Heart right ventricle (tissue), 16 donors: ENCODE results near the gene GNE. TPM values are rescaled to one million over a fixed set of nuclear protein-coding genes. Genes with fewer than 3 reads are reported as not detected.

Experiments used
- ATAC-seq, 8 donors: fragments of 200-7000 bp; cut with Tn5 transposase; one replicate each; pipeline ENCODE4 v1.9.1; 2020; ENCODE audit warnings: mild to moderate bottlenecking in 8 of 8, moderate library complexity in 8 of 8, moderate number of reproducible peaks in 1 of 8
- DNase-seq, 2 donors: peaks; one replicate each; pipeline ENCODE4 v3.0.0-alpha.2; 2020
- H3K27ac ChIP-seq, 10 donors: fragments of 200-600 bp; sonication (generic) in 2 of 10; one replicate each; pipeline versions ENCODE4 v1.5.0 to v1.8.0; 2020 to 2022; ENCODE audit warnings: mild to moderate bottlenecking in 3 of 10
- H3K27me3 ChIP-seq, 7 donors: fragments of 200-600 bp; one replicate each; pipeline ENCODE4 v1.8.0; 2021 to 2022; ENCODE audit warnings: mild to moderate bottlenecking in 2 of 7
- H3K36me3 ChIP-seq, 9 donors: fragments of 200-600 bp; sonication (generic) in 1 of 9; one replicate each; pipeline versions ENCODE4 v1.5.0 to v1.8.0; 2020 to 2022; ENCODE audit warnings: mild to moderate bottlenecking in 2 of 9
- H3K4me1 ChIP-seq, 9 donors: fragments of 200-600 bp; sonication (generic) in 1 of 9; one replicate each; pipeline versions ENCODE4 v1.5.0 to v1.8.0; 2020 to 2022; ENCODE audit warnings: mild to moderate bottlenecking in 4 of 9
- H3K4me3 ChIP-seq, 10 donors: fragments of 200-600 bp; sonication (generic) in 2 of 10; one replicate each; pipeline versions ENCODE4 v1.5.0 to v1.8.0; 2020 to 2022; ENCODE audit warnings: mild to moderate bottlenecking in 7 of 10, moderate library complexity in 2 of 10
- H3K9me3 ChIP-seq, 11 donors: fragments of 200-600 bp in 10 of 11; sonication (generic) in 2 of 11; one replicate each; pipeline versions ENCODE4 v1.5.0 to v1.8.0; 2013 to 2022; ENCODE audit warnings: mild to moderate bottlenecking in 2 of 11, control low read depth in 1 of 11, moderate library complexity in 1 of 11
- CTCF ChIP-seq, 9 donors: fragments of 200-600 bp; sonication (generic) in 2 of 9; IDR thresholded peaks; one replicate each; pipeline versions ENCODE4 v1.5.0 to v1.8.0; 2021 to 2022; ENCODE audit warnings: antibody characterized with exemption in 9 of 9, mild to moderate bottlenecking in 5 of 9, moderate library complexity in 1 of 9
- WGBS, 2 donors: extraction: QIAGEN DNeasy Blood & Tissue Kit; methylation state at CpG; one replicate each; pipeline ENCODE4 v1.1.7; 2013; ENCODE audit warnings: inconsistent platforms in 1 of 2; 5-methylcytosine and 5-hydroxymethylcytosine counted together
- intact Hi-C, 10 donors: fragments of 100-400 bp; cut with DNase I; formaldehyde crosslinking; loops; one replicate each; pipeline versions ENCODE4 v1.11.1 to v1.14.2; 2022
- polyA plus RNA-seq, 2 donors: library from polyadenylated mRNA; stranded (reverse); fragments of 200-250 nt; gene quantifications; one replicate each; pipeline ENCODE4 v1.2.3, GENCODE V29; 2013
- total RNA-seq, 10 donors: library from RNA; stranded (reverse); fragmentation: NEBNext Ultra II Directional in 3 of 10; extraction: Animal tissue kit (Norgen Biotek cat#: 25700) in 3 of 10; gene quantifications; one replicate each; pipeline versions ENCODE4 v1.2.1 to v1.2.4, GENCODE V29; 2021 to 2023
- donor health status: Arrhythmogenic right ventricular cardiomyopathy.
- donor health status: ischemic (EF 13 %, LVEDD 7.1; RV severe dilation, severe dysfunction).
- donor health status: healthy with polysubstance abuse.
- donor health status: DM: no; HTN: yes; CAD: no.
- donor health status: DM: no; HTN: no; CAD: no.
- donor health status: ischemic (EF 25% LVEDD 6.9; RV normal size, moderate dysfunction).
- donor health status: ischemic (EF 25% LVEDD 5.7; RV mildly dilated, moderate dysfunction).
- donor health status: healthy.
- donor health status: DM: yes; HTN: yes; CAD: no.
- donor health status: Ischemic cardiomyopathy.
- donor health status: ischemic (EF 35%, LVEDD 5.7; RV mildly dilated, moderate dysfunction).
- donor health status: nonischemic (EF 11% LVEDD 7.7; RV severe dilation, severe dysfunction).
- donor health status: DM: yes; HTN: yes; CAD: no.
- donor health status: PGD.
- donor health status: ischemic (EF 29% LVEDD 5.4; RV normal size, mild dysfunction).
- donor health status: nonischemic (EF 23%, LVEDD 6.1; RV moderate dilation, normal function).

Gene GNE
- total and polyA plus RNA-seq, 12 donors = 4.0 to 14.9 (median 12.1) TPM

- H3K4me3 ChIP-seq = no peak overlapping the region
- H3K4me1 ChIP-seq = no peaks in the 10 kb centered on the region
- ATAC-seq (no peak), DNase-seq (no peak)
- 97% methylated on average over 22 of the region's 22 CpGs for WGBS, 2 donors
- H3K27me3 ChIP-seq = no peaks in the 10 kb centered on the region
- TF ChIP-seq CTCF (IDR thresholded peaks at IDR 0.05) = no peak
- no peaks in the 10 kb centered on the region for H3K9me3 ChIP-seq
- no peak overlapping the region for H3K27ac ChIP-seq
- intact Hi-C loops = loop anchor here in 2 of 10 donors (5.0 to 10.0 kb wide), 2 partner anchors 60 to 62 kb away; no protein-coding TSS in a partner anchor
- no peaks in the 10 kb centered on the region for H3K36me3 ChIP-seq
Observed at GRCh38 chr9:36264896-36265295, 6.6 kb upstream of the GNE start.

DNA sequence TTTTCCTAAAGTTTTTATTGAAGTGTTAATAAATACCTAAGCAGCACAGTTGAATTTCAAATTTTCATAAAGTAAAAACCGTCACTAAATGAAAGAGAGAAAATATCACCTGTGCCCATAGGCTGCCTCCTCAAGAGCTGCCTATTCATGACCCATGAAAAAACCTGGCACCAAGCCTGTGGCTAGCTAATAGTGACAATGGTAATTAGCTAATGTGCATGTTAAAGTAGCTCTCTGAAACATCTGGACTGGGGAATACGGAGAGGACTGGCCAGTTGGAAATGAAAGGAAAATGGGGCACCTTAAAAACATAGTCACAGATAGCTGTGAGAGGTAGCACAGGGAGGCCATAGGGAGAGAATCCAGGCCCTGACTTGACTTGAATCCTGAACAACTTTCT, 5.4 kb upstream of the GNE start:
- TF ChIP-seq CTCF (IDR thresholded peaks at IDR 0.05) = no peak
- H3K27ac ChIP-seq = no peak overlapping the region
- ATAC-seq = no peak
- WGBS, 2 donors = 82 to 93% methylated on average over 2 of the region's 2 CpGs
- H3K36me3 ChIP-seq = no peaks in the 10 kb centered on the region
- H3K4me3 ChIP-seq = no peak overlapping the region
- no peak for DNase-seq
- H3K27me3 ChIP-seq = no peaks in the 10 kb centered on the region
- no peaks in the 10 kb centered on the region for H3K9me3 ChIP-seq
- intact Hi-C loops = loop anchor here in 2 of 10 donors (5.0 to 10.0 kb wide), 2 partner anchors 61 to 64 kb away; no protein-coding TSS in a partner anchor
- H3K4me1 ChIP-seq = peaks cover 0 to 8% (median 6%) of the 10 kb centered on the region in 9 donors

- no peaks in the 10 kb centered on the region for H3K27me3 ChIP-seq
- peak overlapping the region; percentile 66 to 99 (median 90) for H3K4me3 ChIP-seq
- H3K36me3 ChIP-seq = peaks cover 0 to 4% (median 0%) of the 10 kb centered on the region in 9 donors
- intact Hi-C loops = loop anchor here in 6 of 10 donors (2.0 to 10.0 kb wide), 5 partner anchors 54 to 68 kb away; partner anchors contain the start of gene CLTA (in 2 of the 6)
- H3K27ac ChIP-seq = peak overlapping the region; percentile 87 to 99 (median 98)
- H3K9me3 ChIP-seq = no peaks in the 10 kb centered on the region
- WGBS, 2 donors = 50 to 54% methylated on average over 7 of the region's 7 CpGs
- TF ChIP-seq CTCF (IDR thresholded peaks at IDR 0.05) = no peak
- DNase-seq = peak in 1 of 2 donors; percentile 4
- ATAC-seq = no peak
- H3K4me1 ChIP-seq = peaks cover 0 to 18% (median 11%) of the 10 kb centered on the region in 9 donors
Observed at GRCh38 chr9:36258996-36259533, 817 bp upstream of the GNE start.

DNA sequence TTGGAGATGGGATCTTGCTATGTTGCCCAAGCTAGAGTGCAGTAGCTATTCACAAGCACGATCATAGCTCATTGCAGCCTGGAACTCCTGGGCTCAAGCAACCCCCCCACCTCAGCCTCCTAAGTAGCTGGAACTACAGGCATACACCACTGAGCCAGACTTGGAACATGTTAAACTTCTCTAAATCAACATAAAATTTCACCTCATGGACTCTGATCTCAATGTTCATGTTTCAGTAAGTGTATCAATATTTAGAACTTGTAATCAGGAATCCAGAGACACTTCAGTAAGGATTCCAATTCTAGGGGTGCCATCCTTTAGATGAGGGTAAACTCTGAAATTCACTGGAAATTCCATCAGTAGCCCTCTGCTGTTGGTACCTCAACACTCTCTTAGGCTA, 6.8 kb downstream of the GNE start:
- DNase-seq (no peak), ATAC-seq (no peak)
- Histone ChIP-seq H3K4me3 (no peak overlapping the region), H3K9me3 (no peaks in the 10 kb centered on the region), H3K27ac (no peak overlapping the region), H3K27me3 (no peaks in the 10 kb centered on the region), H3K36me3 (peaks cover 0 to 37% (median 0%) of the 10 kb centered on the region in 9 donors), H3K4me1 (peaks cover 0 to 21% (median 8%) of the 10 kb centered on the region in 9 donors)
- WGBS, 2 donors = 67 to 98% methylated on average over 1 of the region's 1 CpG
- TF ChIP-seq CTCF (IDR thresholded peaks at IDR 0.05) = no peak
- intact Hi-C loops = loop anchor here in 3 of 10 donors (5.0 to 10.0 kb wide), 3 partner anchors 47 to 76 kb away; no protein-coding TSS in a partner anchor
